GM19238 (cell line): Measurements from ENCODE around the gene ADGRA1.
"Not testable (repeated sequence)": the region's sequence is repeated elsewhere in the genome, so short reads cannot be mapped to it uniquely, and the experiment has no call there.

Experiments
- DNase-seq: peaks from one replicate; pipeline ENCODE4 v3.0.0; 2011; ENCODE audit warnings: low spot score; ENCODE audit not compliant: insufficient read length

ADGRA1 gene, protein sequence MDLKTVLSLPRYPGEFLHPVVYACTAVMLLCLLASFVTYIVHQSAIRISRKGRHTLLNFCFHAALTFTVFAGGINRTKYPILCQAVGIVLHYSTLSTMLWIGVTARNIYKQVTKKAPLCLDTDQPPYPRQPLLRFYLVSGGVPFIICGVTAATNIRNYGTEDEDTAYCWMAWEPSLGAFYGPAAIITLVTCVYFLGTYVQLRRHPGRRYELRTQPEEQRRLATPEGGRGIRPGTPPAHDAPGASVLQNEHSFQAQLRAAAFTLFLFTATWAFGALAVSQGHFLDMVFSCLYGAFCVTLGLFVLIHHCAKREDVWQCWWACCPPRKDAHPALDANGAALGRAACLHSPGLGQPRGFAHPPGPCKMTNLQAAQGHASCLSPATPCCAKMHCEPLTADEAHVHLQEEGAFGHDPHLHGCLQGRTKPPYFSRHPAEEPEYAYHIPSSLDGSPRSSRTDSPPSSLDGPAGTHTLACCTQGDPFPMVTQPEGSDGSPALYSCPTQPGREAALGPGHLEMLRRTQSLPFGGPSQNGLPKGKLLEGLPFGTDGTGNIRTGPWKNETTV

DNA sequence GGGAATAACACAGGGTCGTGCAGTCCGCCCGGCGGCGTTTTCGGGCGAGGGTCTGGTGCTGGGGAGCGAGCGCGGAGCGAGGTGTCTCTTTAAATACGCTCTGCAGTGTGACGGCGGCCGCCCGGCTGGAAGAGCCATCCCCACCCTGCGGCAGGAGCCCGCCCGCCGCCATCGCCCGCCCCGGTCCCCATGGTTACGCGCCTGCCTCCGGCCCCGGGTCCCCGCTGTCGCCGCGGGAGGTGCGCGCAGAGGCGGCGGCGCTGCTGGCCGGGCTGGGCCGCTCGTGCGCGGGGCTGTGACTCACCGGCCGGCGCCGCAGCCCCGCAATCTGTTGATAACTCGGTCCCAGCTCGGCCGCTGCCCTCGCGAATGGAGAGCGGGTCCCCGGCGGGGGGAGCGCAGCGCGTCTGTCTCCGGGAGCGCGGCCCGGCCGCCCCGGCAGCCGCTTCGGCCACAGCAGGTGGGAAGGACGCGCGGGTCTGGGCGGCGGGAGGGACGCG lies at the start of gene ADGRA1:
ADGRA1 (plus strand) TSS at position 246 of the 500 bp plus-strand sequence. CDS start 986 bp downstream, outside the sequence.
- no peak for DNase-seq

DNA sequence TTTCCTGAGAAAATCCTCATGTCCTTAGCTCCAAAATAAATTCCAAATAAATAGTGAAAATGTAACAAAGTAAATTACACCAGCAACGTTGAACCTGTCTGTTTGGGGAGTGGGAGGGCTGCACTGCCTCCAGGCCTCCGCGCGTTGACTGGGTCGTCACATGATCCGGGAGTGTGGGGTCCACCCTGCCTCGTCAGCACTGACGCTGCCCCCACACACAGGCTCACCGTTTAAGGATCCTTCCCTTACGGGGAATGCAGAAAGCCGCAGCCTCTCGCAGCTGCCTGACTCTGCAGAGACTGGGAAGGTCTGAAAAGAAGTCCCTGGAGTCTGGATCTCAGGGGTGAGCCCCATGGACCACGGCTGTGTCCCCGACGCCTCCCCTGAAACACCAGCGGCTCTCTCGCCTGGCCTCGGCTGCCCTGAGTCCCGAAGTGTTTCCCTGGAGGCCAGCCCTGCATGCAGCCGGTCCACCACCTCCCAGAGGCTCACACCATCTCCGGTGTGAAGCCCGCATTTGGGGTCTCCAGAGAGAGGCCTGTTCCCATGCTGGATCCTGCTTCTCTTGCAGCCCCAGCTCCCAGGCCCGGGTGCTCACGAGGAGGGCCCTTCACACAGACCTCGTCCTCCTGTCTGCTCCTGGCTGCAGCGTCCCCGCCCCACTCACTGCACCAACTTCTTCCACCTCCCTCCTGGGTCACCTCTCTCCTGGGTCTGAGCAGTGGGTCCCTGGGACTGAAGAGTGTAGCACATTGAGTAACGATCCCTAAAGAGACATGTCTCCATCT lies 49.5 kb upstream of the ADGRA1 start:
- DNase-seq, result no peak

DNA sequence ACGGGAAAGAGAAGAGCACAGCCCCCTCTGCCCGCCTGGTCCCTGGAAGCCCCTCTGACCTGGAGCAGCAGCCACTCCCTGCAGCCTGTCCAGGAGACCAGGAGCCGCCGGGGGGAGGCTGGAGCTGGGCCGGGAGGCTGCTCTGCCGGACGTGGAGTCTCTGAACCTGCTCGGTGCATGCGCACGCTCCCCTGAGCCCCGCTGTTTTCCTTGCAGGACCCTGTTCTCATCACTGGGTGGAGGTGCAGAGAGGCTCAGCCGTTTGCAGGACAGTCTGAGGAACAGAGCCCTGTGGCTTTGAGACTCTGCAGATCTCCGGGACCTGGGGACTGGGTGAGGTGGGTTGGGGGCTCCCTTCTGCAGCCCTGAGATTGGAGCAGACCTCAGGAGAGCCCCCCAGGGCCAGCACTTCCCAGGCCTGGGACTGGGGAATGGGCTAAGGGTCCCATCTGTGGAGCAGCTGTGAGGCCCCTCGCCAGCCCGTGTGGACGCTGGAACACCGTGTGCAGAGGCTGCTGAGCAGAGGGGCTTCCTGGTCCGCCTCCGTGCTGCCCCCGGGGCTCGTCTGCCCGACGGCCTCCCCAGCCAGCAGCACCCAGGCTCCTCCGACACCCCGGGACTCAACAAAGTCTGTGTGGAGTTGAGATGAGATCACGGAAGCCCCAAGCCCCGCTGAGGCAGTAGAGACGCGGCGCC lies 48.5 kb upstream of the ADGRA1 start:
- DNase-seq, result no peak

DNA sequence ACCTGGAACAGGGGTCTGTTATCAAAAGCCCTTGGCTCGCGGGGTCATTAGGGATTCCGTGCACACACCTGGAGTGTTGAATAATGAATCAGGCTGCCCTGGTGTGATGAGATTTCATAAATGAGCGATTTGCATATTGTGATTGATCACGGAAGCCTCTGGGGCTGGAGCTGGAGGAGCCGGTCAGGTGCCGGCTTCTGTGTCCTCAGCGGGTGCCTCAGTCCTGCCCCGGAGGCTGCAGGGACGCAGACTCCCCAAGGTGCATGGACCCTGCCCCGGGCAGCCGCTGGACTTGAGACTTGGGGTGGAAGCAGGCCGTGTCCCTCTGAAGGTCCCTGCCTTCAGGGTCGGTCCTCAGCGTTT lies 47.9 kb upstream of the ADGRA1 start:
- no peak for DNase-seq

DNA sequence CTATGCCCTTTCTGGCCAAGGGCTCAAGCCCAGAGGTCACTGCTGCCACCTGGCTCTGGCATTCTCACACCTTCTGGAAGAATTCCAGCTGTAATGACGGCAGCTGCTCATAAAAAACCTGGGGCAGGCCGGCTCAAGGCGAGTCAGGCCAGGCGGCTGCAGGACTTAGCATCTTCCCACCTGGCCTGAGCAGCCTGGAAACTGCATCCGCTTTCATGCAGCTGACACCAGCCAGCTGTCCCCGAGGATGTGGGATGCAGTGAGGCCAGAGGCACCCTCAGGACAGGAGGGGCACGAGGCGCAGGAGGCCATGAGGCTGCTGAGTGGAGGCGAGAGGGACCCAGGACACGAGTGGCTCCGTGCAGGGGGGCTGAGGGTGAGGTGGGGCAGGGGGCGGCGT lies 47.5 kb upstream of the ADGRA1 start:
- no peak for DNase-seq

DNA sequence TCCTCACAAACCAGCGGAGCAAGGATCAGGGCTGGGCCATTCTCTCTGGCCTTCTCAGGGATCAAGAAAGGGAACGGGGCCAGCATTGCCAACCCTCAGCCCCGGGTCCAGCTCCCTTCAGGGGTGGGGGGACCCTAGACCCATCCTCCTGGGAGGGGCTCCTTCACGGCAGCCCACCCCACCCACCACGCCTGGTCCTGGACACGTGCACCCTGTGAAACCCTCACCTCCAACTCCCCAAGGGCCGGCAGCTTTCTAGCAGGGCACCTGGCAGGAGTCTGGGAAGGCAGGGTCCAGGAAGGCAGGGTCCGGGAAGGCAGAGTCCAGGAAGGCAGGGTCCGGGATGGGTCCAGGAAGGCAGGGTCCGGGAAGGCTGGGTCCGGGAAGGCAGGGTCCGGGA lies 46.6 kb upstream of the ADGRA1 start:
- DNase-seq, result no peak

DNA sequence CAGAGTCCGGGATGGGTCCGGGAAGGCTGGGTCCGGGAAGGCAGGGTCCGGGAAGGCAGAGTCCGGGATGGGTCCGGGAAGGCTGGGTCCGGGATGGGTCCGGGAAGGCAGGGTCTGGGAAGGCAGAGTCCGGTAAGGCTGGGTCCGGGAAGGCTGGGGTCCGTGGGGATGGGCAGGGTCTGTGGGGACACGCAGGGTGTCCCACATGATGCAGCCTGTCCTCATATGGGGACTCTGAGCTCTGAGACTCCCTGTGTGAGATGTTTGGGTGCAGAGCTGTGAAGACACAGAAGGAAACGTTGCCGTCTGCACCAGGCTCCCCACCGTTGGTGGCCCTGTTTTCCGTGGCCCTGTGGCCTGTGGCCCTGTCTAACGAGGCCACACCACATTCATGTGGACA lies 45.7 kb upstream of the ADGRA1 start:
- no peak for DNase-seq

DNA sequence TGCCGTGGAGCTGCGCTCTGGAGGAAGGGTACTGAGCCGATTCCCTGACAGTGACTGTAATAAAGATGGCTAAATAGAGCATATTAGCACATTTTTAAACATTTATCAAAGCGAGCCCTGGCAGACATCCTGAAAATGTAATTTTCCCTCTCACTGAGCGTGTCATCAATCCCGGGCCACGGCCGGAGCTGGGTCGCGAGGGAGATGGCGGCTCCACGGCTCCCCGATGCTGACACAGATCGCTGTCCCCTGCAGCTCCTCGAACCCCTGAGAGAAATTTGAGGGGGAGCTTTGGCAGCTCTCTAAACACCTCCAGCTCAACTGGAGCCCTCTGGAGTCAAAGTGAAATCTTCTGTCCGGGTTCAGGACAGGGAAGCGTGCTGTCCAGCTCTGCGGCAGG lies 44.9 kb upstream of the ADGRA1 start:
- DNase-seq, result no peak

DNA sequence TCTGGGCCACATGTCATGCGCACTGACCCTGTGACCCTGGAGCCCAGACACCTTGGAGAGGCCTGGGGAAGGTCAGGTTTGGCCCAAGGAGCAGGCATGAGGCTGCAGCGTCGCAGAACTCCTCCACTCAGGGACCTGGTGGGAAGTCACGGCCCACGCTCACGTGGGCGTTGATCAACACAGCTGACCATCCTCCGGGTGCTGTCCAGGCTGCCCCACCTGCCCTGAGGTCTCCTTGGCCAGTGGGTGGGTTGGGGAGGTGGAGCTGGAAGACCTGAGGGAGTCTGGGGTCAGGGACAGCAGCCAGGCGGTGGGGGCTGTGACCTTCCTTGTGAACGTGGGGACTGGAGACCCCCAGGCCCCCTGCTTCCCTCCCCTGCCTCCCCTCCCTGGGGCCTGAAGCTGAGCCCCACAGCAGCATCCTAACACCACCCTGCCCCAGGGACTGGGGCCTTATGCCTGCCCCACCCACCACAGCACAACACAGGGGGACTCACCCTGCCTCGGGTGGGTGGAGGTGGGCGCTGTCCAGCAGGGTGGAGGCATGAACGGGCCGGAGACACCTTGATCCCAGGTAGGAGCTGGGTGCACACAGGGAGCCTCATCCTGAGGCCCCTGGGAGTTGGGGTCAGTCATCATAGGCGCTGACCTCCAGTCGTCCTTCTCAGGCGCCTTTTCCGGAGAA lies 44.0 kb upstream of the ADGRA1 start:
- no peak for DNase-seq

DNA sequence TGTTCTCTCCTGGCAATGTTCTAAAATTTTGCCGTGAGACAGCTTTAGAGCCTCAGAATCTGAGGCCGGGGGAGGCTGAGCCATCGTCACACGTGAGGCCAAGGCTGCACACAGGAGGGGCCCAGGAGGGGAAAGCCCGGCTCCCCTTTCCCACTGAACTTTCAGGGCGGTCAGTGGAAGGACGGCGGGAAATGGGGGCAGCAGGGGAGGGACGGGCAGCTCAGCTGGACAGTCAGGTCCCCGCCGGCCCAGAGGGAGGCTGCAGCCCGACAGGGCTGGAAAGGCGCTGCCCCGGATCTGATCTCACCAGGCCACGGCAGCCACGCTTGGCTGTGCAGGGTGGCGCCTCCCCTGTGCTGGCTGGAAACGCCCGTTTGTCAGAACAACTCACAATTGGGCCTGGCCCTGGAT lies 43.3 kb upstream of the ADGRA1 start:
- no peak for DNase-seq

DNA sequence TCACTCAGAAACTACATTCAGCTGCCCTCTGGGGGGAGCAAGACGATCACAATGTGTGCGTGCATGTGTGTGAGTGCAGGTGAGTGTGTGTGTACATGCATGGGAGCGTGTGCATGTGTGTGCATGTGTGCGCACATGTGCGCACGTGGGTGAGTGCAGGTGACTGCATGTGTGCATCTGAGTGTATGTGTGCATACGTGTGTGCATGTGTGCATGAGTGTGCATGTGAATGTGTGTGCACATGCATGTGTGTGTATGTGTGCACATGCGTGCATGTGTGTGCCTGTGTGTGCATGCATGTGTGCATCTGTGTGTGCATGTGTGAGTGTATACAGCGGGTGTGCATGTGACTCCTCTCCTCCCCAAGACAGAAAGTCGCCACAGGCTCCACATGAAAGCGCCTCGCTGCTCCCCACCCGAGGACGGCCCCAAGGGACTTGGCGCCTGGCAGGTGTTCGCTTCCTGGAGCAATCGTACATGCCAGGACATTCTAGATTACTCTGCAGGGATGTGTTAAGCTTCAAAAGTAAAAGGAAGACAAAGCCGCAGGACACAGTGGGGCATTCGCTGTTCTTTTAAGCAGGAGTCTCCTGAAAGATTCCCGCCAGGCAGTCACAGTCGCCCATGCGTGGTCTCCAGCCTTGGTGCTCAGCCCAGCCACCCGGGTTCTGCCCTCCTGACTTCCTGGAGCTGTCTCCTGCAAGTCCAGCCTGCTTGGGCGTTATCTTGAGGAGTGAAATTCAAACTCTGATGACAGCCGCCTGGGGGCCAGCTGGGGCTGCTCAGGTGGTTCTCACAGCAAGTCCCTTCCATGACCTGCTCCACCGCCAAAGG lies 42.0 kb upstream of the ADGRA1 start:
- DNase-seq, result no peak

DNA sequence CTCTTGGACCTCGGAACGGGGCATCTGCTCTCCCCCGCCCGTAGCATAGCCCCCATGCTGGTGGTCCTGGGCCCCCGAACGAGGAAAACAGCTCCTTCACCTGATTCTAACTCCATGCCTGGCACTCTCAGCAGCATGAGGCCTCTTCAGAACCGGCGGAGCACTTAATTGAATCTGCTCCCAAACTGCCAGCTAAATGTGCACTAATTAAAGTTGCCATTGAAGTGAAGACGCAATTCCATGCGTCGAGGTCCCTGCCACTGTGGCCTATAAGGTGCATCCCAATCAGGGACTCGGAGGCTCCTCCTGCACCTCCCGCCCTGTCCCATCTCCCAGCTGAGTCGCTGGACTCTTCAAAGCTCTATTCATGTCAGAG lies 41.3 kb upstream of the ADGRA1 start:
- DNase-seq, result no peak

DNA sequence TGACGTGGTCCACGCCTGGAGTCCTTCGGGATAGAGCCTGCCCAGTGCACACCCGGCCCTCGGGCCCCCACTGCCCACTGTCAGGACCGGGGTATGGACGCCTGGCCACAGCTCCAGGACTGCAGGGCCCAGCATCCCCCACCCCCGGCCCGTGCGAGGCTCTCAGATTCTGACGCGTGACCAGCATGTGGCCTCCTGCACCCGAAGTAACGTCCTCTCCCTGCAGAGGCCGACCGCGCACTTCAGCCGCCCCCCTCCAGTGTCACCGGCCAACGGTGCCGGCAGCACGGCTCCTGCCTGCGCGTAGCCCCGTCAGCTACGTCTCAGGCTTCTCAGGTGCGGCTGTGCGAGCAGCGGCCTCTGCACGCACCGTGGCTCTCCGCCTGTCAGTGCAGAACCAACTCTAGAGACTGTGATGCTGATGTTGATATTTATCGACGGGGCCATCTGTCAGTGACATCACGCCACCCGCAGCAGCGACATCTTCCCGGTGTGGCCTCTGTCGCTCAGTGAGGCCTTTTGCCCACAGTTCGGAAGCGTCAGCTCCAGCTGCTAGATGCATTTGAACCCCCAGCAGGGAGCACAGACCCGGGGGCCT lies 40.1 kb upstream of the ADGRA1 start:
- DNase-seq, result no peak

DNA sequence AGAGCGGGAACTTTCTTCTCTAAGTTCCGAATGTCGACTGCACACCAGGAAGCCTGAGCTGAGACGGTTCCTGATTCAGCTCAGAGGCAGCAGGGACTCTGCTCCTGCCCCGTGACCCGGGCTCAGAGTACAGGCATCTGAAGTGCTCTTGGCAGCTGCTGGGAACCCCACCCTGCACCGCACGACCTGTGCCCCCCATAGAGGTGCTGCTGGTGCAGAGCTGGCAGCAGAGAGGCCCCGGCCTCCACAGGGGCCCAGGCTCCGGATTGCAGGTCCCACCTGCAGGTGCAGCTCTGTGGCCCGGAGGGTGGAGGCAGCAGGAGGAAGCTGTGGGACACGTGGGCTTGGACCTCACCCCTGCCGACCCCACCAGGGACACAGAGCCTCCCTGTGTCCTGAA lies 39.5 kb upstream of the ADGRA1 start:
- DNase-seq, result no peak

DNA sequence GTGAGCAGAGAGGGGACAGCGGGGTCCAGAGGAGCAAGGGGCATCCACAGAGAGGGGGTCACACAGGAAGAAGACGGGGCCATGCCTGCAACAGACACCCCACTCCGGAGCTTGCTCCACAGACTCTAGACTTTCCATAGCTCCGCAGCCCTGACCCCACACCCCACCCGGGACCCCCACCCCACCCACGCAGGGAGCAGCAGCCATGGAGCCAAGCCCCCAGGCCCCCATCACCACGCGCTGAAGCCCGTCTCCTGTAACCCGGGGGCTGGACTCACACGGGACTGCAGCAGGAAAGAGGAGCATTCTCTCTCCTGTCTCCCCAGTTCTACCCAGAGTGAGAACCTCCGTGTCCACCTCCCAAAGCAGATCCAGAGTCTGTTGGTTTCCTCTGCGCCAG lies 38.8 kb upstream of the ADGRA1 start:
- no peak for DNase-seq

DNA sequence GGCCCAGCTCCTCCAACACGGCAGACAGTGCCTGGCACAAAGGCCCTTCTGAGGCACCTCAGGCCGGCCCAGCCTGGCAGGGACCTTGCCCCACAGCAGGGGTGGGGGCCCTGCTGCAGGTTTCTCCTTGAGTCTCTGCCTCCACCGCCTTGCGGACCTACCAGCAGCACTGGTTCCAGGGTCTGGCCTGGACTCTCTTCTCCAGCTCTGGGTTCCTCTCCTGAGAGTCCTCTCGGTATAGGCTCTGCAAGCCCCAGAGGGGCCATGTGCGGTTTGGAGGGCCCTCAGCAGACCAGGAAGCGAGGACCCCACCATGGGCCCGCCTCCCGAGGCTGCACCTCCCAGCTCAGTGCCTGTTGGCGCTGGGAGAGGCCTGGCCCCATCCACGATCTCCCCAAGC lies 38.1 kb upstream of the ADGRA1 start:
- DNase-seq, result no peak

DNA sequence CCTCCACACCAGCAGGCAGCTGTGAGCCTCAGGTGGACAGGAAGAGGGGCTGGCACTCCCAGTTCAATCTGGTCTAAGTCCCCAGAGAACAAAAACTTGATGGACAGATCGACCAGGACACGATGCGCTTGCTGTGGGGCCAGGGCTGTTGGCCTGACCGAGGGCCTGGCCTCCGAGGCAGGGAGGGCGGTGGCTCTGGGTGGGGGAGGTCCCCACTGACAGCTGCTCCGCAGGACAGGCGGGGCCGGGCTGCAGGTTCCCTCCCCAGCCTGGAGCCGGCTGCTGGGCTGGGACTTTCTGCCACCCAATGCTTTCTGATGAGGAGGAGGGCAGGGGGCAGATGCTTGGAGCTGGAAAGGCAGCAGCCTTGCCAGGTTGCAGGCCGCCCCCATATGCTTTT lies 37.4 kb upstream of the ADGRA1 start:
- no peak for DNase-seq

DNA sequence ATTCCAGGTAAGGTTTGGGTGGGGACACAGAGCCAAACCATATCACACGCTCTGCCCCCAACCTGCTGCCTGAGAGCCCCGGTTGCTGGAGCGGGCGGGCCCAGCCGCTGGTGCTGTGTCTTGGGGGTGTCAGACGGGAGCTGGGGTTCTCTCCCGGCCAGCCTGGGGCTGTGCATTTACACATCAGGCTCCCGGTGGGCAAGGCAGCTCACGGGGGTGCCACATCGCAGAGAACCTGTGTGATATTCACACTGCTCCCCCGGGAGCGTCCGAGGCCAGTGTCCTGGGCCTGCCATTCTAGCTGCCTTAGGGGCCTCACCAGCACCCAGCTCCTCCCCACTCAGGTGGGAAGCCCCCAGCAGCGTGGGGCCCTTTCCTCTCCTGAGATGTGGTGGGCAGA lies 35.6 kb upstream of the ADGRA1 start:
- DNase-seq, result no peak

DNA sequence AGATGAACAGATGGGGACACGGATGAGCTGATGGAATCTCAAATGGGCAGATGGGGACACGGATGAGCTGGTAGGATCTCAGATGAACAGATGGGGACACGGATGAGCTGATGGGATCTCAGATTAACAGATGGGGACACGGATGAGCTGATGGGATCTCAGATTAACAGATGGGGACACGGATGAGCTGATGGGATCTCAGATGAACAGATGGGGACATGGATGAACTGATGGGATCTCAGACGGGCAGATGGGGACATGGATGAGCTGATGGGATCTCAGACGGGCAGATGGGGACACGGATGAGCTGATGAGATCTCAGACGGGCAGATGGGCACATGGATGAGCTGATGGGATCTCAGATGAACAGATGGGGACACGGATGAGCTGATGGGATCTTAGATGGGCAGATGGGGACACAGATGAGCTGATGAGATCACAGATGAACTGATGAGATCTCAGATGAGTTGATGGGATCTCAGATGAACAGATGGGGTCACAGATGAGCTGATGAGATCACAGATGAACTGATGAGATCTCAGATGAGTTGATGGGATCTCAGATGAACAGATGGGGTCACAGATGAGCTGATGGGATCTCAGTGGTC lies 34.1 kb upstream of the ADGRA1 start:
- not testable (repeated sequence) for DNase-seq
